Activated gamma-delta T cell treated with Interleukin-2 at 50 U/mL for 16 hours (primary cell): ENCODE results near the gene AKT1S1.
A peak's percentile ranks its signal among the peaks of the same experiment; 100 is the strongest.
"Not testable (repeated sequence)": the region's sequence is repeated elsewhere in the genome, so short reads cannot be mapped to it uniquely, and the experiment has no call there.

Experiments
- DNase-seq: peaks from one replicate; pipeline ENCODE4 v3.0.0-alpha.2; 2020

AKT1S1 gene

DNA sequence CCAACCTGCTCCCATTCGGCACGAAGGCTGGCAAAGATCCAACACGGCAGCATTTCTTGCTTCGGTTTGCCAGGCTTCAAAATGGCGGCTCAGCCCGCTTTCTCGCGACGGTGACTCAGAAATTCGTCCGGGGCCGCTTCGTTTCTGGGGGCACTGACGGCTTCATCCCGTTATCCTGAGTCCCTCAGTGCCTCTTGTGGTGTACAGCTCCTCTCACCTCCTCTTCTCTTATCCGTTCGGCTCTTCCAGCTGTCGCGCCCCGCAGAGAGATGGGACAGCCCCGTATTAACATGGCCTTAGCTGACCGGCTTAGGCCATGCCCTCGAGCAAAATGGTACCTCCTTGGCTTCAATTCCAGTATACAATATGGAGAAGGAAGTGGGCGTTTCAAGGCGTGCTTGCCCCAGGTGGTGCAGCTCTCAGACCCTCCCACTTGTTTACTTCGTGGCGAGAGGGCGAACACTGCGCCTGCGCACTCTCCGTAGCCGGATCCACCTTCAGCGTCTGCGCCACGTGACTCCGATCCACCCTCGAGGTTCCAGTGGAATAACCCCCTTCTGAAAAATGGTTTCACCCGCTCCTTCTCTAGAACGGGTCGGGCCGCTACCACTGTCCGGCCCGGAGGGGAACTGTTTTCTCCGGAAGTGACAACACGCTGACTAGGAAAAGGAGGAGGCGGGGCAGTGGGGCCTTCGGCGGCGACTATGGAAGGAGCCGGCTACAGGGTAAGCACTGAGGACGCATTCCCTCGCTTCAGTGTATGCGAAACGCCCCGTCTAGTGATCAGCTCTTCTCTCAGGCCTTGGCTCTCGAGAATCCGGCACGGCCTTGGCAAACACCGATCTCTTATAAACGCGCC lies at the start of gene AKT1S1, which contains the start of gene TBC1D17:
Gene AKT1S1, minus strand, starts transcription at position 336 of the 859 bp plus-strand sequence. CDS start 4,060 bp downstream, outside the sequence.
Gene TBC1D17, plus strand, starts transcription at position 683 of the 859 bp plus-strand sequence. Its CDS starts 22 bp downstream, at position 705.
- DNase-seq, result peak; percentile 97

DNA sequence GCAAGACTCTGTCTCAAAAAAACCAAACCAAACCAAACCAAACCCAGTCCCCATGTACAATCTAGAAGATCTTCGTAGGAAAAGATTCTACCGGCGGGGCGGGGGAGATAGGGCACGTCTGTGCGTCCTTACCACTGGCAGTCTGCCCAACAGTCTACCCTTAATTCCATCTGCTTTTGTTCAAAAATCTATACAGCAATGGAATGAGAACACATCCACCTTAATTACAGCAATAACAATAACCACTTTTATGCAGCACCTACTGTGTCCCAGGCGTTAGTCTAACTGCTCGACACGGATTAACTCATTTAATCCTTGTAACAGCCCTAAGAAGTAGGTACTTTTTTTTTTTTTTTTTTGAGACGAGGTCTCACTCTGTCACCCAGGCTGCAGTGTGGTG lies 49.4 kb upstream of the AKT1S1 start:
- DNase-seq, result no peak

DNA sequence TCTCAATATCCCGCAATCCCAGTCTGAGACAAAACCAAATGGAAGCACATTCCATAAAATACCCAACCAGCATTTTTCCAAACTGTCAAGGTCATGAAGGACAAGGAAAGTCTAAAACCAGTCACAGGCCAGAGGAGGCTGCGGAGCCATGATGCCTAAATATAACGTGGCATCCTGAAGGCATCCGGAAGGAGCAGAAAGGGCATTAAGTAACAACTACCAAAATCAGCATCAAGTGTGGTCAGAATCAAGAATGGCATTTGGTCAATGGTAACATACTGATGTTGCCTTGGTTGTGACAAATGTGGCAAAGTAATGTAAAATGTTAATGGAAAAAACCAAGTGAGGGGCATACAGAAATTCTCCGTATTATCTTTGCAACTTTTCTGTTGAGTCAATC lies 48.3 kb upstream of the AKT1S1 start:
- no peak for DNase-seq

DNA sequence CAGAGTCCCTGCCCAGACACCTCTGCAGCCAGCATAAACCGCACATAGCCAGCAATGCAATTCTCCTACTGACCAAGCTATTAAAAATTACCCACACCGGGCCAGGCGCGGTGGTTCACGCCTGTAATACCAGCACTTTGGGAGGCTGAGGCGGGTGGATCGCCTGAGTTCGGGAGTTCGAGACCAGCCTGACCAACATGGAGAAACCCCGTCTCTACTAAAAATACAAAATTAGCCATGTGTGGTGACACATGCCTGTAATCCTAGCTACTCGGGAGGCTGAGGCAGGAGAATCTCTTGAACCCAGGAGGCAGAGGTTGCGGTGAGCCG lies 47.7 kb upstream of the AKT1S1 start:
- DNase-seq, result not testable (repeated sequence)

DNA sequence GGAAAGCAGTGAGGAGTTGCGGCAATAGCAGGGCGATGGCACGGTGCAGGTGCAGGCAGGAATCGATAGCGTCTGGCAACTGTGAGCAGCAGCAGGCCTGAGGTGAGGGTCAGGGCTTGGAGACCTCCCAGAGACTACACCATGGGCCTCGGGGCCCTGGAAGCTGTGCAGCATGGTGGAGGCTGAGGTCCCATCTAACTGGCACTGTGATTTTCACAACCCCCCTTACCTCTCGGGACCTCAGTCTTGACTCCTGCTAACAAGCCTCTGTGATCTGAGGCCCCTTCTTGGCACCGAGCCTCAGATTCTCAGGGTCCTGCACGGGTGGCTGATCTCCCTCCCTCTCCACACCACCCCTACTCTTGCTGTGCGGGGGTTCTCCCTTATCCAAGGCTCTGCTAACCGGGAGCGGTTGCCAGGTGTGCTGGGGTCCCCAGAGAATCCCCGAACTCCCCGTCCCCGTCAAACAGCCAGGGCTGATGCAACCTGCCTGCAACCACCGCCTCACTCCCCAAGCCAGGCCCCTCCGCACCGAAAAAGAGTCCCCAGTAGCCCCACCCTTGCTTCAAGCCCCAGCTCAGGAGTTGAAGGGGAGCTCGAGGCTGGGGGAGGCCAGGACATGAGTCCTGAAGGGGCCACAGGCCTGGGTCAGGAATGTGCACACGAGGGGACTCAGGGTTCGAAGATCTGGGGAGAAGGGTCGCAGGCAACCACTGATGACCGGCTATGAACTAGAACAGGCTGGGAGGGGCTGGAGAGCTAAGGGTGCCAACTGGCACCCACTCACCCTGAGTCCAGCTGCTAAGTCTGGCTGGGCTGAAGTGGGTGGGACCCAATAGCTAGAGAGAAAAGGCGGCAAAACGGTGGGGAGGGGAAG lies 47.1 kb upstream of the AKT1S1 start:
- no peak for DNase-seq

DNA sequence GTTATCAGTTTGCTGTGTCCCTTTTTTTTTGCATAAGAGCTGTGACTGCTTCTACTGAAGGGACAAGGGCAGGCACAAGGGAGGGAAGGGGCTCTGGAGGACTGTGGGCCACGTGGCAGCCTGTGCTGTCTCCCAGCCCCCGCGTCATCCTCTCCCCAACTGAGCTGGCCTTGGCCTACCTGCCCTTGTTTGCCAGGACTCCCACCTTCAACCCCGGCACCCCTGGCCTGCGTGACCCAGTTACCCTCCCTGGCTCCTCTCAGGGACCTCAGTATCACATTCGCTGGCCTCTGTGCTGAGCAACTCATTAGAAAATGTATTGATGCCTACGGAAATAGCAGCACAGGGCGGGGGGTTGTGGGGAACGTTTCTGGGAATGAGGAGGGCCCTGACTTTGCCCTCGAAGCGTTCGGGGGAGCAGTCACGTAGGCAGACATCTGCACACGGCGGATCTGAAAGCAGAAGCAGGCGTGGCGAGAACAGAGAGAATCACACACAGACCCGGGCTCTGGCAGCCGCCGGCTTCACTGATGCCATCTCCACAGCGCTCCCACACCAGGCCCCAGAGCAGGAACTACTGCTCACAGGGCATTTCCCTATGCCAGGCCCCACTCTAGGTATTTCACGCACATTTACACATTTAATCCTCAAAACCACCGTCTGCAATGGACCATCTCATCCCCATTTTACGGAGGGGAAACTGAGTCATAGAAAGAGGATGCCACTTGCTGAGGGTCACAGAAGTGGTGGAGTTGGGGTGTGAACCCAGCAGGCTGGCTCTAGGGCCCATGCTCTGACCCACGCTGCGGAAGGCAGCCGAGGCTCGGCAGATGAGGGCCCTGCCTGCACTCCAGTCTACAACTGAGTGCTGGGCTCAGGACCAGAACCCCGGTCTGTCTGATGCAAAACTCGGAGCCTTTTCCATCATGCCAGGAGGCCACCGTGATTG lies 46.2 kb upstream of the AKT1S1 start:
- DNase-seq, result no peak

DNA sequence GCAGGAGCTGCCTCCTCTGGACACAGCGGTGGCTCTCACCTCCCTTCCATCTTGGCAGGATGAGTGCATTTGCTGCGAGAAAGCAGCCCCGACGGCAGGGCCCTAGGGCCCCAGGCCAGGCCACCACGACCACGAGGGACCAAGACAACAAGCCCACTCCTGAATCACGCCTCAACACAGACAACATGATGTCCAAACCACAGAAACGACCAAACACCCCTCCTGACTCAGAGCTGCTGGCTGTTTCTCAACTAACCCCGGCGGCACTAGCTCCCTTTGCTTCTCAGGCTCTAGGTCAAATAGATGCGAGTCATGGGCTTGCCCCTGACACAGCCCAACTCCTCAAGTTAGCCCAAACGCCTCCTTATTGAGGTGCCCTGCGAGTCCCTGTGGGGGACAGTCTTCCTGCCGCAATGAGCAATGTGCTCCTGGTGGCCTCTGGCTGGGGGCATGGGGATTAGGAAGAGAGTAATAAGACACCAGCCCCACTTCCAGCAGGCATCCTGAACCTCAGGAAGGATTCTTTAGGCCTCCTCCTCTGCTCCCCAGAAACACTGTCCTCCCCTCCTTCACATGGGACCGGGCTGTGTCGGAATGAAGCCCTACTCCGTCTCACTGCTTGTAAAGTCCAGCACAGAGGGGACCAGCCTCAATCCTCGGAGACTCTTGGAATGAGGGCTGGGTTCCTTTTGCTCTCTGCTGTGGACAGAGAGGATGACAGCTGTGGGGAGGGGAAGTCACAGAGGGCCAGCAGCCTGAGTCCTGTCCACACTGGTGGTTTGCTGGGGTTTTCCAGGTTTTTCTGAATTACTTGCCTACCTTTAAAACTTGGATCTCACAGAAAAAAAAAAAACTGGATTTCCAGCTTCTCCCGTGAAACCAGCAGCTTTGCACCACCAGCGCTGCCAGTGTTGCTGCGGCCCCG lies 45.0 kb upstream of the AKT1S1 start:
- no peak for DNase-seq

DNA sequence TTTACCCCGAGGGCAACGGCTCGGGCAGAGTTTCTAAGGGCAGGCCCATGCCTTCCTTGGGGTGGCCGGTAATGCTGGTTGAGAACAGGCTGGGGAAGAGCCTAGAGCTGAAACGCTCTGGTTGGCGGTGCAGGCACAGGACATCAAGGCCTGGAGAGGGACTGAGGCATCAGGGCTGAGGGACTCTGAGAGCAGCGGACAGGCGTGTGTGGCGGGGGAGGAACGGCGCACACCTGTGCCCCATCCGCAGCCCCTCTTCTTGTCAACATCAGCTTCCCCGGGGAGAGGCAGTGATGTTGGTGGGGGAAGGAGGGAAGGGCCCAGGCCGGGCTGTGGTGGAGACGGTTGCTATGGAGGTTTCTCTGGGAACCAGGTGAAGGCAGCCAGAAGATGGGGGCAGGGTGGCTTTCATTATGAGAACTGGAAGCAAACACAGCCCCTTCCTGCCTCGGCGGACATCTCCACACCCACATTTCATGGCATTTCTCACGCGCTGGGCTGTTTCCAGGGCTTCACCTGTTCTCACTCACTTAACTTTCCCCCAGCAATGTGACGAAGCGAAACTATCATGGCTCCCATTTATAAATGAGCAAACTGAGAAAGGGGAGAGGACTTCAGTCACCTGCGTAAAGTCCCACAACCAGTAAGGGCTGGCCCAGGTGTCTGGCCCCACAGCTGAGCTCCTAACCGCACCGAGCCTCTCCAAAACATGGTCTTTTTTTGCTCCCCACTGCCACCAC lies 43.6 kb upstream of the AKT1S1 start:
- DNase-seq, result no peak

DNA sequence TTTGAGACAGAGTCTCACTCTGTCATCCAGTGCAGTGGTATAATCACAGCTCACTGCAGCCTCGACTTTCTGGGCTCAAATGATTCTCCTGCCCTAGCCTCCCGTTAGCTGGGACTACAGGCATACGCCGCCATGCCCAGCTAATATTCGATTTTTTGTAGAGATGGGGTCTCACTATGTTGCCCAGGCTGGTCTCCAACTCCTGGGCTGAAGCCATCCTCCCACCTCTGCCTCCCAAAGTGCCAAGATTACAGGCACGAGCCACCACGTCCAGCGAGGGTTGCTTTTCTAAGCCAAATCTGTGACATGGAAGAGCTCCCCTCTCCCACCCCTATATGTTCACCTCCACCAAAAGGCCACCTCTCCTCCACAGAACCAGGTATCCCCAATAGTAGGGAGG lies 40.9 kb upstream of the AKT1S1 start:
- DNase-seq, result no peak

DNA sequence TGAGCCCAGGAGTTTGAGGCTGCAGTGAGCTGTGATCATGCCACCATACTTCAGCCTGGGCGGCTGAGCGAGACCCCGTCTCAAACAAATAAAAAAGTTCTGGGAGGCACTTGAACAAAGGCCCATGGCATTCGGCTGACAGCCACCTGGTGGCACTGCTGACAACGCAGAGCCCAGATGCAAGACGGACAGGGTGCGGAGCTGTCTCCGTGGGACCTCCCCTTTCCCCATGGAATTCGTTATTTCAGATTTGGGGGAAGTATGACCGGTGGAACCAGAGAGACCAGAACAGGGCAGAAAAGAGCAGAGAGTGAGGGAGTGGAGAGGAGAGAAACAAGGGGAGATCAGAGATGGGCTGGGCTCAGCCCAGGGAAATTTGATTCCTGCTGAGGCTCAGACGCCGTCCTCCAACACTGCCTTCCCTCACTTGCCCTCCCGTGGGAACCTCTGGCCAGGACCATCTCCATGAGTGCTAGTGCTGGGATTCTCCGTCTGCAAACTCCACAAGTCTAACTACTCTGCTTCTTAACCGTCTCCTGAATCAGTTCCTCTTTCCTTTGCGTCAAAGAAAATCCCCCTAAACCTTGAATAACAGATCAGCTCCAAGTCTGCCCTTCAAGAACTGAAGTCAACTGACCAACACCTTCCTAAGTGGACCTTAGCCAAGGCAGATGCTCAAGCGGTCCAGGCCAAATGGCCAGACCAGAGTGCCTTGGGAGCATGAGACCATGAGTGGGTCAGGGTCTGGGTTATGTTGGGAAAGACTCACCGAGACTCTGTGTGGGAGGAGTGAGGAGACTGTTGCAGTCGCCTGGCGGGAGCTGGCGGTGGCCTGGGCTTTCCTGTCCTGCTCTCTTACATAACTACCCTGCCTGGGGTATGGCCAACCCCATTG lies 39.9 kb upstream of the AKT1S1 start:
- no peak for DNase-seq

DNA sequence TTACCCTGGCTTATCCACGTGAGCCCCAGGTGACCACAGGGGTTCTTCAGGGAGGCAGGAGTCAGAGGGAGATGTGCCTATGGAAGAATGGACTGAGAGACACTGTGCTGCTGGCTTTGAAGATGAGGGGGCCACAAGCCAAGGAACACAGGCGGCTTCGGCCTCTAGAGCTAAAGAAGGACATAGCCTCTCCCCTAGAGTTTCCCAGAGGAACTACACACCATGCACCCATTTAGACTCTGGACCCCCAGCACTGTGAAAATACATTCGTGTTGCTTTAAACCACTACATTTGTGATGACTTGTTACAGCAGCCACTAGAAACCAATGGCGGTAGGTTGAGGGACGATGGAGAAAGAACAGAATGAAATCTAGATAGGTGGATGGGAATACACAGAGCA lies 38.1 kb upstream of the AKT1S1 start:
- DNase-seq, result no peak

DNA sequence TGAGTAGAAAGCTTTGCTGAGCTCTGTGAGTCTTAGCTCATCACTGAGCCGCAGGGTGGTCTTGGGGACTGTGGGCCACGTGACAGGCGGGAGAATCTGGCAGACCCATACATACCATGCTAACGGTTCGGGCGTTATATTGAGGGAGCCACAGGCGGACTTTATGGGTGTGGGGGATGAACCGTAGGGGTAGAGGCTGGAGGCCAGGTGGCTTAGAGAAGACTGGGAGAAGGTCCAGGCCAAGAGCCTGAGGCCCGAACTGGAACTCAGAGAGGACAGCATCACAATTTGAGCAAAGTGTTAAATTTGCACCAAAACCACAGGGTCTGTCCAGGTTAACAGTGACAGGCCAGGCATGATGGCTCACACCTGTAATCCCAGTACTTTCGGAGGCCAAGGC lies 36.6 kb upstream of the AKT1S1 start:
- no peak for DNase-seq

DNA sequence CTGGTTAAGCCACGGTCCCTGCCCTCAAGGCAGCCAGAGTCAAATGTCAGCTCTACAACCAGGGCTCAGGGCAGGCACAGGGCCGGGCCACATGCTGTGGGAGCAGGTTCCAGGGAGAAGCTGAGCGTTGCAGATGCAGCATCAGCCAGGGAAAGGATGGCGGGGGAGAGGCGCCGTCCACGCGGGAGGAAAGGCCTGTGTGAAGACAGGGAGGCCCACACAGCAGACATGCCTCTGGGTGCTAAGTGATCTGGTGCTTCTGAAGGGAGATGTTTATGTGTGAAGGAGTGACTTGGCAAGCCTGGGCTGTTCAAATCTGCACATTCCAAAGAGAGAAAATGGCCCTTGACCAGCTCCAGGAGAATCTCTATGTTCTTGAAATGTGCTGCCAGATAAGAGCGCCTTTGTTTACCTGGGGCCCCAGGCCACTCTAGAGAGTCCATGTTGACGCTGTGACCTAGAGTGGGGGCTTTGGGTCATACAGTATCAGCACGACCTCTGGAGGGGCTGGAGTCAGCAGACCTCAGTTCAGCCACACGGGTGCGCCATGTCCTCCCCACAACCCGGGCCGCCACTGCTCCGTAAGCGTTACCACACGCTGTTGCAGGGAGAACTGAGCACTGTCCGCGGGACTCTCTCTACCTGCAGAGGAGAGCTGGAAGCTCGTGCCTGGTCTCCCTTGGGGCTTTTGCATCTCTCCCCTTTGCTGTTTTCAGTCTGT lies 36.0 kb upstream of the AKT1S1 start:
- no peak for DNase-seq

DNA sequence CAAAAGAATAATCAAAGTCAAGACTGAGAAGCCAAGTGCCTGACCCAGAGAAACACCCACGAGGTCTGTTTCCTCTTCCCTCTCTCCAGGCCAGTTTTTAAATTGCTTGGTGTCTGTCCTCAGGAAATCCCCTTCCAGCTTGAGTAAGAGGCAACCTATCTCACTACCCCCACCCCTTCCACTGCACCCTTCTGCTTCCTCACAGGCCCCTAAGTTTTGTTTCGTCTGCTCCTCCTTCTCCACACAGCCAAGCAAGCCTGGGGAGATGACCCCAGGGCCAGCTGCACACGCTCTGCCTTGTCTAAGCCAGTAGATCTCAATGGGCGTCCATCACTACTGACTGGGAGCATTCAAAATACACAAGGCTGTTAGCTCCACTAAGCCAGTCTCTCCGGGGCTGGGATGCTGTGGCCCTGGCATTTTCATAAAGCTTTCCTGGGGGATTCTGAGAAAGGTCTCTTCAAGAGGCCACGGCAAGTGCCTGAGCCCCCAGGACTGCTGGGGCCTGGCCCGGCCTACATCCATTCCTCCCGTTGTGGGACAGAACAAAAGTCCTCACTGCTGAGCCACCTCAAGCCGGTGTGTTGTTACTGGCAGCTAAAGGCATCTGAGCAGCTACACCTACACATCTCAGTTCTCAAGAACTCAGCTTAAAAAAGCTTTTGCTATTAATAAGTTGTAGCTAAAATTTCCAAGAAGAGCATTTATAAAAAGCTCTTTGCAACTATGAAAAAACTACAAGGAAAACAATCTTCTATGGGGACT lies 34.4 kb upstream of the AKT1S1 start:
- no peak for DNase-seq

DNA sequence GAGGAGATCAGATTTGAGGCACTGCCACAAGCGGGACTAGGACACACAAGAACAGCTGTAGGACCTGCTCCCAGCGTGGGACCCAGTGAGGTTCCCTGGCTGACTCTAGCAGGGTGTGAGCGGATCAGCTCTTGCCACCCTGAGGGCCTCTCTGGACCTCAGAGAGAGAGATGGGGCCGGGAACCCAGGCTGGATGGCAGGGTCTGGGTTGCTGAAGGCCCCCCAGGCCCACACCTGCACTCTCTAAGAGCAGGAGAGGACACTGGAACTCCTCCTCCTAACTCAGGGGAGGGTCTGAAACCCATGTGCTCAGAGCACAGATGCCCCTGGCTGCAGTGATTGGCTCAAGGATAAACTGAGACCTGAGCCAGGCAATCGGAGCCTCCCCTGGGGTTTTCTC lies 33.0 kb upstream of the AKT1S1 start:
- DNase-seq, result no peak

DNA sequence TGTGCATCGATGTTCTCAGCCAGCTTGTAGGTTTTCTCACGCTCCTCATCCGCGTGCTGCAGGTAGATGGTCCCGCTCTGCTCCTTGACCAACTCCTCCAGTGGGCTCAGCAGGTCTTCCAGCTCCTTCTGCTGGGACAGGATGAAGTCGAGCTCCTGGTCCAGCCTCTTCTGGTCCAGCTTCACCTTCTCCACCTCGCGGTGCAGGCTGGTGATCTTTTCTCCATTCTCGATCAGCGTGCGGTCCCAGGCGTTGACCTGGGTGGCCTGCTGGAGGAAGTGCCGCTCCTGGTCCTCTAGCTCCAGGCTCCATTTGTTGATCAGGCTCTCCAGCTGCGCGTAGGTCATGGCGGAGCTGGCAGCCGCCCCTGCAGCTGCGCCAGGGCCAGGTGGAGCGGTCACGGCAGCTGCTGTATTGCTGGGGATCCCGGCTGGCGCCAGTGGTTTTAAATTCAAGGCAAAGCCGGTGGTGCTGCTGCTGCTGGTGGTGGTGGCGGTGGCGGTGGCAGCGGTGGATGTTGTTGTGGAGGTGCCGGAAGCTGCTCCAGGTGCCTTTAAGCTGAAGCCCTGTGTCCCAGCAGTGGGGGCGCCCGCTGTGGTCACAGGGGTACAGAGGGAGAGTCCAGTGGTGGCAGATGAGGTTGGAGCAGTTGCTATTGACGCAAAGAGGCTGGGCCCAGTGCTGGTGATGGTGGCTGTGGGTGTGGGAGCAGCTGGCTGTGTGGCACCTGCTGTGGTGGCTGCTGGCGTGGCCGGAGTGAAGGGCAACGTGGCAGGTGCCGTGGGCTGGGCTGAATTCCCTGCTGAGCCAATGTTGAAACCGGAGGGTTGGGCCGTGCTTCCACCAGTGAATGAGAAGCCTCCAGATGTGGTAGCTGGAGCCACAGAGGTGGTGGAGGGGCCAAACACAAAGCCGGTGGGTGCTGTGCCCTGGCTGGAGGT lies 31.6 kb upstream of the AKT1S1 start:
- no peak for DNase-seq
